IPS-NIHi7 (cell line): ENCODE data around the gene ABHD14A.

ENCODE experiments used
- DNase-seq: peaks from one replicate; pipeline ENCODE4 v3.0.0; 2012; ENCODE audit warnings: mixed read lengths; ENCODE audit errors: extremely low spot score

ABHD14A gene

GRCh38 chr3:51994530-51994929 is 19.7 kb downstream of the ABHD14A start:
- no peak for DNase-seq

- DNase-seq, result peak; percentile 89
Observed at GRCh38 chr3:51995346-51996163, 20.7 kb downstream of the ABHD14A start, which contains the start of gene RPL29. Gene RPL29 (minus strand): TSS chr3:51995895. CDS start chr3:51995461, 434 bp downstream.

GRCh38 chr3:51997172-51997571 is 22.3 kb downstream of the ABHD14A start:
- DNase-seq, result no peak

- no peak for DNase-seq
Observed at GRCh38 chr3:51997935-51998596, 23.2 kb downstream of the ABHD14A start.

GRCh38 chr3:51998774-51999173 is 23.9 kb downstream of the ABHD14A start:
- no peak for DNase-seq

- DNase-seq, result no peak
Observed at GRCh38 chr3:51999846-52000245, 25.0 kb downstream of the ABHD14A start.

- peak; percentile 95 for DNase-seq
Observed at GRCh38 chr3:52001443-52001974, 26.6 kb downstream of the ABHD14A start.

GRCh38 chr3:52002748-52003147 is 27.9 kb downstream of the ABHD14A start:
- no peak for DNase-seq

- DNase-seq, result peak; percentile 82
Observed at GRCh38 chr3:52004163-52004787, 29.4 kb downstream of the ABHD14A start.

- DNase-seq, result no peak
Observed at GRCh38 chr3:52004906-52005395, 30.1 kb downstream of the ABHD14A start.

- DNase-seq, result peak; percentile 91
Observed at GRCh38 chr3:52005571-52005986, 30.7 kb downstream of the ABHD14A start.

GRCh38 chr3:52006017-52006819 is 31.4 kb downstream of the ABHD14A start:
- no peak for DNase-seq

- no peak for DNase-seq
Observed at GRCh38 chr3:52006820-52007133, 31.9 kb downstream of the ABHD14A start.

GRCh38 chr3:52007291-52007690 is 32.4 kb downstream of the ABHD14A start:
- DNase-seq, result no peak

- no peak for DNase-seq
Observed at GRCh38 chr3:52010431-52010830, 35.6 kb downstream of the ABHD14A start.

- no peak for DNase-seq
Observed at GRCh38 chr3:52012699-52013098, 37.8 kb downstream of the ABHD14A start.

- no peak for DNase-seq
Observed at GRCh38 chr3:52013802-52014598, 39.1 kb downstream of the ABHD14A start.

- DNase-seq, result peak; percentile 79
Observed at GRCh38 chr3:52014613-52015012, 39.7 kb downstream of the ABHD14A start.

GRCh38 chr3:52015438-52016228 is 40.8 kb downstream of the ABHD14A start:
- DNase-seq, result no peak

- DNase-seq, result no peak
Observed at GRCh38 chr3:52017586-52017985, 42.7 kb downstream of the ABHD14A start.
